ENCODE results near the gene ZBTB8OS. TPM values are rescaled to one million over a fixed set of nuclear protein-coding genes. Genes with fewer than 3 reads are reported as not detected.

ZBTB8OS gene
- total and polyA plus RNA-seq, 9 of the 15 experiments (the other 6 are each of a cell fraction or from before 2014, with no cell fraction given): 54.8 to 230 (median 107) TPM

GRCh38 chr1:32680642-32681041 is 30.3 kb upstream of the ZBTB8OS start:
- Histone ChIP-seq H3K4me2 (ENCODE audit: insufficient read depth, low read length) (no peak overlapping the region), H3K4me3 (no peak overlapping the region), H4K20me1 (replicated peaks; ENCODE audit: control insufficient read depth, insufficient read depth, low read length) (no peaks in the 10 kb centered on the region), H3K9me3 (replicated peaks; ENCODE audit: control insufficient read depth, insufficient read depth, low read depth, low read length) (no peaks in the 10 kb centered on the region), H3K9ac (ENCODE audit: insufficient read depth in 1 of 2, low read depth in 2 of 2, low read length in 2 of 2) (no peak overlapping the region), H2AFZ (ENCODE audit: low read depth, low read length) (no peak overlapping the region), H3K27me3 (ENCODE audit: control insufficient read depth in 2 of 2, insufficient read depth in 2 of 2, low read length in 2 of 2) (no peaks in the 10 kb centered on the region), H3K79me2 (ENCODE audit: control insufficient read depth, insufficient read depth, low read length) (no peaks in the 10 kb centered on the region), H3K9me1 (ENCODE audit: control insufficient read depth, insufficient read depth, low read length) (no peaks in the 10 kb centered on the region), H3K36me3 (ENCODE audit: control insufficient read depth, insufficient read depth, low read length) (peaks cover 95% of the 10 kb centered on the region), H3K27ac (ENCODE audit: extremely low read depth, low read depth, low read length) (no peak overlapping the region), H3K4me1 (replicated peaks in 1 of 2; ENCODE audit: control insufficient read depth in 2 of 2, insufficient read depth in 2 of 2, low read length in 2 of 2) (no peaks in the 10 kb centered on the region)
- BruUV-seq (replicated peaks): no TSS peak
- WGBS (ENCODE audit: insufficient coverage, low coverage, missing lambda C conversion rate): 67% methylated on average over 1 of the region's 1 CpG
- POLR2A ChIA-PET: no interaction called here
- in situ Hi-C loops (cut with MboI) (no loop called here), intact Hi-C loops (cut with micrococcal nuclease) (no loop called here)
- no peak for ATAC-seq
- no peak for DNase-seq (ENCODE audit: extremely low read depth in 1 of 4, low spot score in 3 of 4)
- TF ChIP-seq MECOM (CRISPR knock-in tag; IDR thresholded peaks at IDR 0.05) (no peak), FOS (IDR thresholded peaks at IDR 0.05; ENCODE audit: extremely low read depth, insufficient read length) (no peak), ZNF696 (CRISPR knock-in tag; conservative IDR thresholded peaks at IDR 0.05) (no peak), BRD9 (IDR thresholded peaks at IDR 0.05; ENCODE audit: low read depth, partially characterized antibody) (no peak), GTF2F1 (IDR thresholded peaks at IDR 0.05; ENCODE audit: low read depth, low read length) (no peak), ILF3 (IDR thresholded peaks at IDR 0.05; ENCODE audit: borderline replicate concordance) (no peak), STAT5B (CRISPR knock-in tag; IDR thresholded peaks at IDR 0.05) (no peak), KDM2B (CRISPR knock-in tag; IDR thresholded peaks at IDR 0.05) (no peak), TAL1 (IDR thresholded peaks at IDR 0.05) (no peak), GTF3C2 (IDR thresholded peaks at IDR 0.05; ENCODE audit: borderline replicate concordance, extremely low read depth, insufficient read length) (no peak), MEIS2 (IDR thresholded peaks at IDR 0.05; ENCODE audit: partially characterized antibody) (no peak)
- TF ChIP-seq, protein P1, sequence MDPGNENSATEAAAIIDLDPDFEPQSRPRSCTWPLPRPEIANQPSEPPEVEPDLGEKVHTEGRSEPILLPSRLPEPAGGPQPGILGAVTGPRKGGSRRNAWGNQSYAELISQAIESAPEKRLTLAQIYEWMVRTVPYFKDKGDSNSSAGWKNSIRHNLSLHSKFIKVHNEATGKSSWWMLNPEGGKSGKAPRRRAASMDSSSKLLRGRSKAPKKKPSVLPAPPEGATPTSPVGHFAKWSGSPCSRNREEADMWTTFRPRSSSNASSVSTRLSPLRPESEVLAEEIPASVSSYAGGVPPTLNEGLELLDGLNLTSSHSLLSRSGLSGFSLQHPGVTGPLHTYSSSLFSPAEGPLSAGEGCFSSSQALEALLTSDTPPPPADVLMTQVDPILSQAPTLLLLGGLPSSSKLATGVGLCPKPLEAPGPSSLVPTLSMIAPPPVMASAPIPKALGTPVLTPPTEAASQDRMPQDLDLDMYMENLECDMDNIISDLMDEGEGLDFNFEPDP (CRISPR knock-in tag; IDR thresholded peaks at IDR 0.05): no peak
- TF ChIP-seq, protein P2, sequence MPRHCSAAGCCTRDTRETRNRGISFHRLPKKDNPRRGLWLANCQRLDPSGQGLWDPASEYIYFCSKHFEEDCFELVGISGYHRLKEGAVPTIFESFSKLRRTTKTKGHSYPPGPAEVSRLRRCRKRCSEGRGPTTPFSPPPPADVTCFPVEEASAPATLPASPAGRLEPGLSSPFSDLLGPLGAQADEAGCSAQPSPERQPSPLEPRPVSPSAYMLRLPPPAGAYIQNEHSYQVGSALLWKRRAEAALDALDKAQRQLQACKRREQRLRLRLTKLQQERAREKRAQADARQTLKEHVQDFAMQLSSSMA (CRISPR knock-in tag; IDR thresholded peaks at IDR 0.05): no peak
- TF ChIP-seq, protein P3, sequence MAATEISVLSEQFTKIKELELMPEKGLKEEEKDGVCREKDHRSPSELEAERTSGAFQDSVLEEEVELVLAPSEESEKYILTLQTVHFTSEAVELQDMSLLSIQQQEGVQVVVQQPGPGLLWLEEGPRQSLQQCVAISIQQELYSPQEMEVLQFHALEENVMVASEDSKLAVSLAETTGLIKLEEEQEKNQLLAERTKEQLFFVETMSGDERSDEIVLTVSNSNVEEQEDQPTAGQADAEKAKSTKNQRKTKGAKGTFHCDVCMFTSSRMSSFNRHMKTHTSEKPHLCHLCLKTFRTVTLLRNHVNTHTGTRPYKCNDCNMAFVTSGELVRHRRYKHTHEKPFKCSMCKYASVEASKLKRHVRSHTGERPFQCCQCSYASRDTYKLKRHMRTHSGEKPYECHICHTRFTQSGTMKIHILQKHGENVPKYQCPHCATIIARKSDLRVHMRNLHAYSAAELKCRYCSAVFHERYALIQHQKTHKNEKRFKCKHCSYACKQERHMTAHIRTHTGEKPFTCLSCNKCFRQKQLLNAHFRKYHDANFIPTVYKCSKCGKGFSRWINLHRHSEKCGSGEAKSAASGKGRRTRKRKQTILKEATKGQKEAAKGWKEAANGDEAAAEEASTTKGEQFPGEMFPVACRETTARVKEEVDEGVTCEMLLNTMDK (IDR thresholded peaks at IDR 0.05; ENCODE audit: borderline replicate concordance, insufficient read depth, low read depth, low read length, poor library complexity, severe bottlenecking): no peak
- no peak for FAIRE-seq
- CTCF ChIA-PET (ENCODE audit: low intra/inter-chr PET ratio): no interaction called here
